ENCODE data around the gene ADRA2C. TPM values are rescaled to one million over a fixed set of nuclear protein-coding genes. Genes with fewer than 3 reads are reported as not detected.

Gene ADRA2C
- total and polyA plus RNA-seq, 2 of the 13 experiments (the other 11 are each of a cell fraction or from before 2014, with no cell fraction given), result 15.4 to 69.7 TPM

DNA sequence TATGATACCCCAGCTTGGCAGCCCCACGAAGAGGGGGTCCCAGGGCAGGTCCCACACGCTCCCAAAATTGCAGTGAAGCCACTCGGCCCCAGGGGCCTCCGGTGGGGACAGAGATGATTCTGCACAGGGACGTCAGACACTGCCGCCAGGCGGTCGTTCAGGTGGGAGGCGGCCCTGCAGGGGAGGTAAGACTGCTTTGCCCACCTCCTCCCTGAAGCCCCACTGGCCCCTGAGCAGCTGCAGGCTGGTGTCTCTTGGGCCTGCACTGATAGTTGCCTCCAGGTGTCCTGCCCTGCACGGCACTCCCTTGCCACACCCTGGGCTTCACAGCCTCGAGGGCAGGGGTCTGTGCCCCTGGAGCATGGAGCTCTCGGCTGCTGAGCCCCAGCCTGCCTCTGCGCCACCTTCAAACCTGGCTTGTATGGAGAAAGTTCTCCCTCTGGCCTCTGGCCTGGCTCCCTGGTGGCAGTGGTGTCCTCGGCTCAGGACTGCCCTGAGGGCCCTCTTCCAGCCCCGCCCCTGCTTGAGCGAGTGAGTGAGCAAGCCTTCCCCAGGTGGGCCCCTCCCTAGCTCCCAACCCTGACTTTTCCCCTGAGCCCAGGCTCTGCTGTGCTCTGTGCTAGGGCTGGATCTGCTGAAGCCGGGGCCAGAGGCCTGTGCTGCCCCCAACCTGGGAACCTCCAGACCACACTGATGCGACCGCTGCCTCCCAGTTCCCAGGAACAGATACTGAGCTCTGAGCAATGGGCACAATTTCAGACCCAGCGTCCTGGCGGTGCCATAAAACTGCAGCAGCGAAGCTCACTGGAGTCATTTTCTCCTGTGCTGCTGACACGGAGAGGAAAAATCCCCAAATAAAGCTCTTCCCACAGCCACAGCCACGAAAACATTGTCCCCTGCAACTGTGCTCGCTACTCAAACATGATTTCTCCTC is 16.1 kb downstream of the ADRA2C start (continued):
- TF ChIP-seq, protein P1, sequence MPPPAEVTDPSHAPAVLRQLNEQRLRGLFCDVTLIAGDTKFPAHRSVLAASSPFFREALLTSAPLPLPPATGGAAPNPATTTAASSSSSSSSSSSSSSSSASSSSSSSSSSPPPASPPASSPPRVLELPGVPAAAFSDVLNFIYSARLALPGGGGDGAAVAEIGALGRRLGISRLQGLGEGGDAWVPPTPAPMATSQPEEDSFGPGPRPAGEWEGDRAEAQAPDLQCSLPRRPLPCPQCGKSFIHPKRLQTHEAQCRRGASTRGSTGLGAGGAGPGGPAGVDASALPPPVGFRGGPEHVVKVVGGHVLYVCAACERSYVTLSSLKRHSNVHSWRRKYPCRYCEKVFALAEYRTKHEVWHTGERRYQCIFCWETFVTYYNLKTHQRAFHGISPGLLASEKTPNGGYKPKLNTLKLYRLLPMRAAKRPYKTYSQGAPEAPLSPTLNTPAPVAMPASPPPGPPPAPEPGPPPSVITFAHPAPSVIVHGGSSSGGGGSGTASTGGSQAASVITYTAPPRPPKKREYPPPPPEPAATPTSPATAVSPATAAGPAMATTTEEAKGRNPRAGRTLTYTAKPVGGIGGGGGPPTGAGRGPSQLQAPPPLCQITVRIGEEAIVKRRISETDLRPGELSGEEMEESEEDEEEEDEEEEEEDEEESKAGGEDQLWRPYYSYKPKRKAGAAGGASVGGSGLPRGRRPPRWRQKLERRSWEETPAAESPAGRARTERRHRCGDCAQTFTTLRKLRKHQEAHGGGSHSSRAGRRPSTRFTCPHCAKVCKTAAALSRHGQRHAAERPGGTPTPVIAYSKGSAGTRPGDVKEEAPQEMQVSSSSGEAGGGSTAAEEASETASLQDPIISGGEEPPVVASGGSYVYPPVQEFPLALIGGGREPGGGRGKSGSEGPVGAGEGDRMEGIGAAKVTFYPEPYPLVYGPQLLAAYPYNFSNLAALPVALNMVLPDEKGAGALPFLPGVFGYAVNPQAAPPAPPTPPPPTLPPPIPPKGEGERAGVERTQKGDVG (CRISPR knock-in tag; IDR thresholded peaks at IDR 0.05; ENCODE audit: borderline replicate concordance), result 0 out of 2 replicates have a peak, but pooled peaks have one; percentile 40
- TF ChIP-seq PITX1 (CRISPR knock-in tag; IDR thresholded peaks at IDR 0.05) (no peak), ZNF678 (CRISPR knock-in tag; IDR thresholded peaks at IDR 0.05) (no peak), MAFF (IDR thresholded peaks at IDR 0.05; ENCODE audit: low read depth, low read length) (no peak), THYN1 (CRISPR knock-in tag; IDR thresholded peaks at IDR 0.05; ENCODE audit: borderline replicate concordance, low read depth) (no peak), ZZZ3 (CRISPR knock-in tag; IDR thresholded peaks at IDR 0.05; ENCODE audit: borderline replicate concordance) (no peak), HOXA5 (CRISPR knock-in tag; IDR thresholded peaks at IDR 0.05) (no peak), GFI1 (CRISPR knock-in tag; IDR thresholded peaks at IDR 0.05; ENCODE audit: borderline replicate concordance) (no peak), PRPF4 (IDR thresholded peaks at IDR 0.05; ENCODE audit: low read depth, low read length, poor library complexity, severe bottlenecking) (no peak), ZFP1 (CRISPR knock-in tag; IDR thresholded peaks at IDR 0.05) (no peak), RFXAP (CRISPR knock-in tag; IDR thresholded peaks at IDR 0.05; ENCODE audit: borderline replicate concordance) (no peak; the same call in 1 of the 2 replicates), PHF8 (CRISPR knock-in tag; IDR thresholded peaks at IDR 0.05) (peak; percentile 28; the same call in 1 of the 2 replicates), FOXA3 (CRISPR knock-in tag; IDR thresholded peaks at IDR 0.05) (no peak), ZNF709 (CRISPR knock-in tag; IDR thresholded peaks at IDR 0.05) (no peak), ZNF564 (CRISPR knock-in tag; IDR thresholded peaks at IDR 0.05) (no peak), MED8 (CRISPR knock-in tag; IDR thresholded peaks at IDR 0.05; ENCODE audit: insufficient replicate concordance) (no peak)
- TF ChIP-seq, protein P2, sequence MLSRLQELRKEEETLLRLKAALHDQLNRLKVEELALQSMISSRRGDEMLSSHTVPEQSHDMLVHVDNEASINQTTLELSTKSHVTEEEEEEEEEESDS (CRISPR knock-in tag; IDR thresholded peaks at IDR 0.05; ENCODE audit: borderline replicate concordance), result no peak
- TF ChIP-seq, protein P3, sequence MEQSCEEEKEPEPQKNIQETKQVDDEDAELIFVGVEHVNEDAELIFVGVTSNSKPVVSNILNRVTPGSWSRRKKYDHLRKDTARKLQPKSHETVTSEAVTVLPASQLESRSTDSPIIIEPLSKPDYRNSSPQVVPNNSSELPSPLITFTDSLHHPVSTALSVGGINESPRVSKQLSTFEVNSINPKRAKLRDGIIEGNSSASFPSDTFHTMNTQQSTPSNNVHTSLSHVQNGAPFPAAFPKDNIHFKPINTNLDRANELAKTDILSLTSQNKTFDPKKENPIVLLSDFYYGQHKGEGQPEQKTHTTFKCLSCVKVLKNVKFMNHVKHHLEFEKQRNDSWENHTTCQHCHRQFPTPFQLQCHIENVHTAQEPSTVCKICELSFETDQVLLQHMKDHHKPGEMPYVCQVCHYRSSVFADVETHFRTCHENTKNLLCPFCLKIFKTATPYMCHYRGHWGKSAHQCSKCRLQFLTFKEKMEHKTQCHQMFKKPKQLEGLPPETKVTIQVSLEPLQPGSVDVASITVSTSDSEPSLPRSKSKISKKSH (CRISPR knock-in tag; IDR thresholded peaks at IDR 0.05; ENCODE audit: borderline replicate concordance), result no peak
- TF ChIP-seq, protein P4, sequence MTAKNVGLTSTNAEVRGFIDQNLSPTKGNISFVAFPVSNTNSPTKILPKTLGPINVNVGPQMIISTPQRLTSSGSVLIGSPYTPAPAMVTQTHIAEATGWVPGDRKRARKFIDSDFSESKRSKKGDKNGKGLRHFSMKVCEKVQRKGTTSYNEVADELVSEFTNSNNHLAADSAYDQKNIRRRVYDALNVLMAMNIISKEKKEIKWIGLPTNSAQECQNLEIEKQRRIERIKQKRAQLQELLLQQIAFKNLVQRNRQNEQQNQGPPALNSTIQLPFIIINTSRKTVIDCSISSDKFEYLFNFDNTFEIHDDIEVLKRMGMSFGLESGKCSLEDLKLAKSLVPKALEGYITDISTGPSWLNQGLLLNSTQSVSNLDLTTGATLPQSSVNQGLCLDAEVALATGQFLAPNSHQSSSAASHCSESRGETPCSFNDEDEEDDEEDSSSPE (CRISPR knock-in tag; IDR thresholded peaks at IDR 0.05), result no peak
- TF ChIP-seq, protein P5, sequence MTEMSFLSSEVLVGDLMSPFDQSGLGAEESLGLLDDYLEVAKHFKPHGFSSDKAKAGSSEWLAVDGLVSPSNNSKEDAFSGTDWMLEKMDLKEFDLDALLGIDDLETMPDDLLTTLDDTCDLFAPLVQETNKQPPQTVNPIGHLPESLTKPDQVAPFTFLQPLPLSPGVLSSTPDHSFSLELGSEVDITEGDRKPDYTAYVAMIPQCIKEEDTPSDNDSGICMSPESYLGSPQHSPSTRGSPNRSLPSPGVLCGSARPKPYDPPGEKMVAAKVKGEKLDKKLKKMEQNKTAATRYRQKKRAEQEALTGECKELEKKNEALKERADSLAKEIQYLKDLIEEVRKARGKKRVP (CRISPR knock-in tag; IDR thresholded peaks at IDR 0.05), result no peak
- TF ChIP-seq, protein P6, sequence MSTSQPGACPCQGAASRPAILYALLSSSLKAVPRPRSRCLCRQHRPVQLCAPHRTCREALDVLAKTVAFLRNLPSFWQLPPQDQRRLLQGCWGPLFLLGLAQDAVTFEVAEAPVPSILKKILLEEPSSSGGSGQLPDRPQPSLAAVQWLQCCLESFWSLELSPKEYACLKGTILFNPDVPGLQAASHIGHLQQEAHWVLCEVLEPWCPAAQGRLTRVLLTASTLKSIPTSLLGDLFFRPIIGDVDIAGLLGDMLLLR (CRISPR knock-in tag; IDR thresholded peaks at IDR 0.05), result no peak

Data from HepG2 (cell line).